Transverse colon (tissue), 4 donors: ENCODE results near the gene CCDC60.

Source experiments
- CTCF ChIP-seq, 5 experiments: fragments of 200-600 bp in 3 of 5; fragments of 450-650 bp in 2 of 5; sonication (generic) in 3 of 5; IDR thresholded peaks; 1 replicate in 2 of 5; 2 replicates in 3 of 5; pipeline ENCODE4 v1.5.1; 2016 to 2017; ENCODE audit warnings: antibody characterized with exemption in 5 of 5, inconsistent platforms in 3 of 5, mild to moderate bottlenecking in 2 of 5, moderate library complexity in 1 of 5
- POLR2A ChIP-seq: fragments of 450-650 bp; IDR thresholded peaks from one replicate; pipeline ENCODE4 v1.6.1; 2016; ENCODE audit warnings: antibody characterized with exemption, mild to moderate bottlenecking, moderate library complexity
- POLR2AphosphoS5 ChIP-seq, 3 donors: sonication (generic); formaldehyde crosslinking; IDR thresholded peaks; one replicate each; pipeline ENCODE4 v1.6.1; 2016; ENCODE audit warnings: antibody characterized with exemption in 3 of 3

- TF ChIP-seq CTCF (IDR thresholded peaks at IDR 0.05) (no peak), POLR2A (no peak), POLR2AphosphoS5 (IDR thresholded peaks at IDR 0.05) (no peak)
These were observed 34.6 kb downstream of the CCDC60 start for GRCh38 chr12:119369161-119369560.
